ENCODE data around the gene SERPINA12.

The SERPINA12 gene

GRCh38 chr14:94542111-94542810, 33.0 kb upstream of the SERPINA12 start:
- Histone ChIP-seq H4K20me1 (ENCODE audit: control insufficient read depth, insufficient read depth, low read depth, low read length) (no peaks in the 10 kb centered on the region), H3F3A (ENCODE audit: control insufficient read depth, insufficient read depth) (no peaks in the 10 kb centered on the region), H3K27me3 (ENCODE audit: control insufficient read depth, low read length) (peaks cover 6% of the 10 kb centered on the region), H3K36me3 (ENCODE audit: control insufficient read depth, low read length) (no peaks in the 10 kb centered on the region), H3K9me2 (replicated peaks; ENCODE audit: control insufficient read depth, low read length) (no peaks in the 10 kb centered on the region), H3K79me2 (ENCODE audit: control insufficient read depth, low read length) (no peaks in the 10 kb centered on the region), H3K4me2 (ENCODE audit: low read length) (no peak overlapping the region), H3K4me1 (ENCODE audit: control insufficient read depth, low read length) (peaks cover 10% of the 10 kb centered on the region), H3K9me3 (ENCODE audit: control insufficient read depth, insufficient read depth, low read length) (no peaks in the 10 kb centered on the region), H3K27ac (ENCODE audit: low read depth, low read length) (no peak overlapping the region), H3K4me3 (ENCODE audit: low read length) (no peak overlapping the region)
- TF ChIP-seq CTCF (IDR thresholded peaks at IDR 0.05; ENCODE audit: low read depth, low read length, poor library complexity, severe bottlenecking): no peak
- no peak for TF ChIP-seq EZH2phosphoT487 (IDR thresholded peaks at IDR 0.05; ENCODE audit: borderline replicate concordance, low read length)

GRCh38 chr14:94541234-94541975, 32.1 kb upstream of the SERPINA12 start:
- no peaks in the 10 kb centered on the region for H3K36me3 ChIP-seq (ENCODE audit: control insufficient read depth, low read length)
- no peak for TF ChIP-seq EZH2phosphoT487 (IDR thresholded peaks at IDR 0.05; ENCODE audit: borderline replicate concordance, low read length)
- no peak overlapping the region for H3K4me2 ChIP-seq (ENCODE audit: low read length)
- H3K27me3 ChIP-seq (ENCODE audit: control insufficient read depth, low read length): peaks cover 6% of the 10 kb centered on the region
- H3K9me2 ChIP-seq (replicated peaks; ENCODE audit: control insufficient read depth, low read length): no peaks in the 10 kb centered on the region
- no peaks in the 10 kb centered on the region for H3K79me2 ChIP-seq (ENCODE audit: control insufficient read depth, low read length)
- no peaks in the 10 kb centered on the region for H3F3A ChIP-seq (ENCODE audit: control insufficient read depth, insufficient read depth)
- H3K4me1 ChIP-seq (ENCODE audit: control insufficient read depth, low read length): peaks cover 14% of the 10 kb centered on the region
- no peak overlapping the region for H3K4me3 ChIP-seq (ENCODE audit: low read length)
- no peak overlapping the region for H3K27ac ChIP-seq (ENCODE audit: low read depth, low read length)
- no peaks in the 10 kb centered on the region for H4K20me1 ChIP-seq (ENCODE audit: control insufficient read depth, insufficient read depth, low read depth, low read length)
- no peaks in the 10 kb centered on the region for H3K9me3 ChIP-seq (ENCODE audit: control insufficient read depth, insufficient read depth, low read length)

GRCh38 chr14:94540031-94540794, 30.9 kb upstream of the SERPINA12 start:
- no peaks in the 10 kb centered on the region for H4K20me1 ChIP-seq (ENCODE audit: control insufficient read depth, insufficient read depth, low read depth, low read length)
- no peak overlapping the region for H3K4me3 ChIP-seq (ENCODE audit: low read length)
- no peaks in the 10 kb centered on the region for H3F3A ChIP-seq (ENCODE audit: control insufficient read depth, insufficient read depth)
- H3K4me1 ChIP-seq (ENCODE audit: control insufficient read depth, low read length): peaks cover 22% of the 10 kb centered on the region
- TF ChIP-seq EZH2phosphoT487 (IDR thresholded peaks at IDR 0.05; ENCODE audit: borderline replicate concordance, low read length) (no peak), CTCF (IDR thresholded peaks at IDR 0.05; ENCODE audit: low read depth, low read length, poor library complexity, severe bottlenecking) (no peak)
- H3K9me2 ChIP-seq (replicated peaks; ENCODE audit: control insufficient read depth, low read length): no peaks in the 10 kb centered on the region
- no peaks in the 10 kb centered on the region for H3K79me2 ChIP-seq (ENCODE audit: control insufficient read depth, low read length)
- H3K27me3 ChIP-seq (ENCODE audit: control insufficient read depth, low read length): peaks cover 6% of the 10 kb centered on the region
- H3K36me3 ChIP-seq (ENCODE audit: control insufficient read depth, low read length): no peaks in the 10 kb centered on the region
- H3K27ac ChIP-seq (ENCODE audit: low read depth, low read length): no peak overlapping the region
- H3K4me2 ChIP-seq (ENCODE audit: low read length): no peak overlapping the region
- no peaks in the 10 kb centered on the region for H3K9me3 ChIP-seq (ENCODE audit: control insufficient read depth, insufficient read depth, low read length)
